Activated CD4-positive, alpha-beta T cell treated with anti-CD3 and anti-CD28 coated beads for 36 hours (primary cell): ENCODE measurements around the gene MS4A6E. TPM values are rescaled to one million over a fixed set of nuclear protein-coding genes. Genes with fewer than 3 reads are reported as not detected.

Experiments used
- ATAC-seq: fragments of 200-7000 bp; cut with Tn5 transposase; one replicate; pipeline ENCODE4 v1.10.0; 2021; ENCODE audit warnings: mild to moderate bottlenecking, moderate library complexity
- CTCF ChIA-PET: fragments of 350-600 bp; sonication (Branson Sonifier 250); formaldehyde crosslinking; loops from one replicate; lab custom pipeline; 2021; ENCODE audit warnings: antibody characterized with exemption; lab: Charles Lee
- POLR2A ChIA-PET: fragments of 350-600 bp; sonication (Branson Sonifier 250); formaldehyde crosslinking; loops from one replicate; lab custom pipeline; 2021; ENCODE audit warnings: antibody characterized with exemption, inconsistent platforms; lab: Charles Lee
- DNase-seq: peaks from one replicate; pipeline ENCODE4 v3.0.0-alpha.2; 2020
- H3K27ac Mint-ChIP-seq: one replicate; pipeline ENCODE4 v1.8.0; 2021; ENCODE audit warnings: mixed read lengths
- H3K27me3 Mint-ChIP-seq: one replicate; pipeline ENCODE4 v1.8.0; 2021; ENCODE audit warnings: mixed read lengths
- H3K36me3 Mint-ChIP-seq: one replicate; pipeline ENCODE4 v1.8.0; 2021; ENCODE audit warnings: low read depth, mixed read lengths
- H3K4me1 Mint-ChIP-seq: one replicate; pipeline ENCODE4 v1.8.0; 2021; ENCODE audit warnings: mixed read lengths
- H3K4me3 Mint-ChIP-seq: one replicate; pipeline ENCODE4 v1.8.0; 2021; ENCODE audit warnings: mild to moderate bottlenecking, moderate library complexity, mixed read lengths
- H3K9me3 Mint-ChIP-seq: one replicate; pipeline ENCODE4 v1.8.0; 2021; ENCODE audit warnings: low read depth, mixed read lengths
- intact Hi-C, 2 experiments: fragments of 100-400 bp; cut with DNase I in 1 of 2; cut with micrococcal nuclease in 1 of 2; formaldehyde crosslinking; loops; one replicate each; pipeline versions ENCODE4 v1.14.2 to v1.15.1; 2022 to 2024; cut with DNase I, micrococcal nuclease
- total RNA-seq, 2 experiments: library from RNA; stranded (reverse); gene quantifications; one replicate each; pipeline ENCODE4 v1.2.3, GENCODE V29; 2021

Gene MS4A6E
- total RNA-seq, 2 experiments from 2014 or later = not detected

- ATAC-seq = no peak
- ChIA-PET CTCF (no interaction called here), POLR2A (no interaction called here)
These were observed 48.3 kb downstream of the MS4A6E start for GRCh38 chr11:60375316-60375715.

GRCh38 chr11:60376601-60377000 is 49.5 kb downstream of the MS4A6E start:
- Mint-ChIP-seq H3K27ac (no peak overlapping the region), H3K4me3 (no peak overlapping the region), H3K36me3 (no peaks in the 10 kb centered on the region), H3K4me1 (peaks cover 4% of the 10 kb centered on the region), H3K9me3 (no peaks in the 10 kb centered on the region), H3K27me3 (peaks cover 10% of the 10 kb centered on the region)
- ATAC-seq (no peak), DNase-seq (no peak)
- ChIA-PET CTCF (no interaction called here), POLR2A (no interaction called here)
- intact Hi-C loops = no loop called here

More at GRCh38 chr11:60375316-60375715, 48.3 kb downstream of the MS4A6E start:
- peaks cover 15% of the 10 kb centered on the region for H3K27me3 Mint-ChIP-seq
- no peaks in the 10 kb centered on the region for H3K9me3 Mint-ChIP-seq
- peaks cover 4% of the 10 kb centered on the region for H3K4me1 Mint-ChIP-seq
- no peak overlapping the region for H3K4me3 Mint-ChIP-seq
- no peaks in the 10 kb centered on the region for H3K36me3 Mint-ChIP-seq
- intact Hi-C loops = no loop called here
- no peak overlapping the region for H3K27ac Mint-ChIP-seq
- DNase-seq = no peak

- CTCF ChIA-PET = interaction anchor here (0.7 kb wide), 1 partner anchor 15 kb away, joined by 4 read pairs; no protein-coding TSS in a partner anchor
- intact Hi-C loops = no loop called here
- DNase-seq = no peak
- Mint-ChIP-seq H3K4me3 (no peak overlapping the region), H3K36me3 (no peaks in the 10 kb centered on the region), H3K4me1 (peaks cover 4% of the 10 kb centered on the region), H3K27ac (no peak overlapping the region), H3K9me3 (no peaks in the 10 kb centered on the region), H3K27me3 (peaks cover 7% of the 10 kb centered on the region)
- no peak for ATAC-seq
- POLR2A ChIA-PET = no interaction called here
These were observed 50.5 kb downstream of the MS4A6E start for GRCh38 chr11:60377401-60378136.

- peak; percentile 7 for DNase-seq
- peak; percentile 49 for ATAC-seq
- Mint-ChIP-seq H3K36me3 (no peaks in the 10 kb centered on the region), H3K27ac (no peak within 1 kb of the TSS), H3K27me3 (peaks cover 7% of the 10 kb centered on the region), H3K4me1 (peaks cover 4% of the 10 kb centered on the region), H3K9me3 (no peaks in the 10 kb centered on the region), H3K4me3 (no peak within 1 kb of the TSS)
- ChIA-PET CTCF (interaction anchor here (0.7 kb wide), 1 partner anchor 16 kb away, joined by 4 read pairs; no protein-coding TSS in a partner anchor), POLR2A (no interaction called here)
- intact Hi-C loops = no loop called here
These were observed 51.3 kb downstream of the MS4A6E start, which contains the start of gene MS4A7 for GRCh38 chr11:60378354-60378753. Gene MS4A7, plus strand, starts transcription at chr11:60378532. Its CDS starts 4,610 bp downstream, at chr11:60383142.

- POLR2A ChIA-PET = no interaction called here
- no peaks in the 10 kb centered on the region for H3K9me3 Mint-ChIP-seq
- H3K4me1 Mint-ChIP-seq = no peaks in the 10 kb centered on the region
- intact Hi-C loops = no loop called here
- DNase-seq (no peak), ATAC-seq (no peak)
- H3K36me3 Mint-ChIP-seq = no peaks in the 10 kb centered on the region
- CTCF ChIA-PET = no interaction called here
- peaks cover 3% of the 10 kb centered on the region for H3K27me3 Mint-ChIP-seq
- no peak overlapping the region for H3K4me3 Mint-ChIP-seq
- H3K27ac Mint-ChIP-seq = no peak overlapping the region
These were observed 62.3 kb downstream of the MS4A6E start for GRCh38 chr11:60389279-60389910.

- Mint-ChIP-seq H3K36me3 (no peaks in the 10 kb centered on the region), H3K27me3 (peaks cover 3% of the 10 kb centered on the region), H3K9me3 (no peaks in the 10 kb centered on the region), H3K4me3 (no peak overlapping the region), H3K4me1 (no peaks in the 10 kb centered on the region), H3K27ac (no peak overlapping the region)
- DNase-seq (no peak), ATAC-seq (no peak)
- CTCF ChIA-PET = interaction anchor here (1.1 kb wide), 1 partner anchor 28 kb away, joined by 3 read pairs; no protein-coding TSS in a partner anchor
- POLR2A ChIA-PET = no interaction called here
- intact Hi-C loops = no loop called here
These were observed 63.4 kb downstream of the MS4A6E start for GRCh38 chr11:60390419-60390818.

Other genes starting within 250 kb of the MS4A6E start
- not detected for gene MS4A2, start 238.6 kb upstream of the MS4A6E start, total RNA-seq
- gene MS4A6A, start 144.2 kb upstream of the MS4A6E start, total RNA-seq = not detected
- gene MS4A4E, start 84.1 kb upstream of the MS4A6E start, total RNA-seq = not detected
- gene MS4A4A, start 46.6 kb upstream of the MS4A6E start, total RNA-seq = not detected
- not detected for gene MS4A7, start 51.3 kb downstream of the MS4A6E start, total RNA-seq
- gene MS4A14, start 69.2 kb downstream of the MS4A6E start, total RNA-seq = not detected
- not detected for gene MS4A5, start 102.3 kb downstream of the MS4A6E start, total RNA-seq
- not detected for gene MS4A1, start 128.6 kb downstream of the MS4A6E start, total RNA-seq
- not detected for gene MS4A12, start 165.5 kb downstream of the MS4A6E start, total RNA-seq
- gene MS4A13, start 188.1 kb downstream of the MS4A6E start, total RNA-seq = not detected